Measurements from ENCODE around the gene FMO3.

DNA sequence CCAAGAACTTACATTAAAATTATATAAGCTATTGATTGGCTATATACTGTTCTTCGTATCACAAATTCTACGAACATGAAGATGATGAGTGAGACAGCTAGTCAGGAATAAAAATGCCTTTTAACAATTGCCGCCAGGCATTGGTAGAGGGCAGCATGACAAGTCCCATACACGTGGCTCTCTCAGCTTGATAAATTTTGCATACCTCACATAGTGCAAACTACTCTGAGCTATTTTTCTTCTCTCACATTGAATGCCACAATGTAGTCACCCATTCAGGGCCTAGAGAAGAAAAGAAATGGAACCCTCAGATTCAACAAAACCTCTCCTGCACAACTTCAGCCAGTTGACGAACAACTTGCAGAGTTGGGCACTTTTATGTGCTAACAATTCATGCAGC lies 67.4 kb downstream of the FMO3 start:
- no peak for TF ChIP-seq EZH2 (IDR thresholded peaks at IDR 0.05; ENCODE audit: insufficient read depth, low read length)
- TF ChIP-seq, protein P1, sequence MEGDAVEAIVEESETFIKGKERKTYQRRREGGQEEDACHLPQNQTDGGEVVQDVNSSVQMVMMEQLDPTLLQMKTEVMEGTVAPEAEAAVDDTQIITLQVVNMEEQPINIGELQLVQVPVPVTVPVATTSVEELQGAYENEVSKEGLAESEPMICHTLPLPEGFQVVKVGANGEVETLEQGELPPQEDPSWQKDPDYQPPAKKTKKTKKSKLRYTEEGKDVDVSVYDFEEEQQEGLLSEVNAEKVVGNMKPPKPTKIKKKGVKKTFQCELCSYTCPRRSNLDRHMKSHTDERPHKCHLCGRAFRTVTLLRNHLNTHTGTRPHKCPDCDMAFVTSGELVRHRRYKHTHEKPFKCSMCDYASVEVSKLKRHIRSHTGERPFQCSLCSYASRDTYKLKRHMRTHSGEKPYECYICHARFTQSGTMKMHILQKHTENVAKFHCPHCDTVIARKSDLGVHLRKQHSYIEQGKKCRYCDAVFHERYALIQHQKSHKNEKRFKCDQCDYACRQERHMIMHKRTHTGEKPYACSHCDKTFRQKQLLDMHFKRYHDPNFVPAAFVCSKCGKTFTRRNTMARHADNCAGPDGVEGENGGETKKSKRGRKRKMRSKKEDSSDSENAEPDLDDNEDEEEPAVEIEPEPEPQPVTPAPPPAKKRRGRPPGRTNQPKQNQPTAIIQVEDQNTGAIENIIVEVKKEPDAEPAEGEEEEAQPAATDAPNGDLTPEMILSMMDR (IDR thresholded peaks at IDR 0.05; ENCODE audit: insufficient read depth, low read depth, low read length): no peak
